HepG2 (cell line): ENCODE results near the gene MRPS34. TPM values are rescaled to one million over a fixed set of nuclear protein-coding genes. Genes with fewer than 3 reads are reported as not detected.
A peak's percentile ranks its signal among the peaks of the same experiment; 100 is the strongest.

Source experiments
- ATRX ChIP-seq: sonication (generic); formaldehyde crosslinking; IDR thresholded peaks from 2 replicates; pipeline ENCODE4 v1.4.0; 2020; ENCODE audit warnings: missing genetic modification reagents, borderline replicate concordance
- BORCS8-MEF2B ChIP-seq: sonication (generic); formaldehyde crosslinking; IDR thresholded peaks from 2 replicates; pipeline ENCODE4 v1.8.0; 2022; ENCODE audit warnings: mild to moderate bottlenecking, missing genetic modification reagents
- FOXJ3 ChIP-seq: sonication (generic); formaldehyde crosslinking; IDR thresholded peaks from 2 replicates; pipeline ENCODE4 v1.4.0; 2020; ENCODE audit warnings: missing genetic modification reagents, mild to moderate bottlenecking, borderline replicate concordance
- FOXO4 ChIP-seq: sonication (generic); formaldehyde crosslinking; conservative IDR thresholded peaks from 2 replicates; pipeline ENCODE4 v1.8.1; 2023; ENCODE audit warnings: missing genetic modification reagents
- GRHL1 ChIP-seq: sonication (generic); formaldehyde crosslinking; conservative IDR thresholded peaks from 2 replicates; pipeline ENCODE4 v1.8.0; 2022; ENCODE audit warnings: missing genetic modification reagents
- HNF4A ChIP-seq: sonication (generic); formaldehyde crosslinking; IDR thresholded peaks from 2 replicates; pipeline ENCODE4 v1.4.0; 2020; ENCODE audit warnings: missing genetic modification reagents
- KDM6A ChIP-seq: IDR thresholded peaks from 2 replicates; pipeline ENCODE4 v1.6.1; 2016; ENCODE audit warnings: low read depth
- NFIC ChIP-seq: IDR thresholded peaks from 2 replicates; pipeline ENCODE4 v1.6.1; 2012; ENCODE audit warnings: mild to moderate bottlenecking, low read length, inconsistent platforms
- RERE ChIP-seq: IDR thresholded peaks from 2 replicates; pipeline ENCODE4 v1.6.1; 2016; ENCODE audit warnings: low read depth, missing genetic modification reagents, missing compliant biosample characterization
- TAF15 ChIP-seq: fragments of 200-400 bp; formaldehyde crosslinking; IDR thresholded peaks from one replicate; pipeline ENCODE4 v1.6.1; 2018; ENCODE audit warnings: mild to moderate bottlenecking, low read depth, low read length; ENCODE audit not compliant: poor library complexity, severe bottlenecking
- TSC22D2 ChIP-seq: sonication (generic); formaldehyde crosslinking; IDR thresholded peaks from 2 replicates; pipeline ENCODE4 v1.5.1; 2020; ENCODE audit warnings: missing genetic modification reagents, mild to moderate bottlenecking, borderline replicate concordance
- ZFAT ChIP-seq: sonication (generic); formaldehyde crosslinking; conservative IDR thresholded peaks from 2 replicates; pipeline ENCODE4 v1.8.1; 2023; ENCODE audit warnings: missing genetic modification reagents, inconsistent platforms
- ZNF20 ChIP-seq: sonication (generic); formaldehyde crosslinking; IDR thresholded peaks from 2 replicates; pipeline ENCODE4 v1.4.0; 2020; ENCODE audit warnings: mild to moderate bottlenecking, moderate library complexity, missing genetic modification reagents
- ZNF24 ChIP-seq: fragments of 450-650 bp; IDR thresholded peaks from 2 replicates; pipeline ENCODE4 v1.6.1; 2017; ENCODE audit warnings: antibody characterized with exemption, mild to moderate bottlenecking
- ZNF572 ChIP-seq: sonication (generic); formaldehyde crosslinking; IDR thresholded peaks from 2 replicates; pipeline ENCODE4 v1.5.1; 2020; ENCODE audit warnings: mild to moderate bottlenecking, missing genetic modification reagents
- ZNF614 ChIP-seq: IDR thresholded peaks from 2 replicates; pipeline ENCODE4 v1.6.1; 2018; ENCODE audit warnings: missing biosample characterization, missing genetic modification reagents, inconsistent platforms, borderline replicate concordance
- ZNF749 ChIP-seq: sonication (generic); formaldehyde crosslinking; IDR thresholded peaks from 2 replicates; pipeline ENCODE4 v1.8.0; 2022; ENCODE audit warnings: mild to moderate bottlenecking, missing genetic modification reagents, moderate library complexity, borderline replicate concordance
- ZNF792 ChIP-seq: IDR thresholded peaks from 2 replicates; pipeline ENCODE4 v1.6.1; 2016
- ZSCAN31 ChIP-seq: sonication (generic); formaldehyde crosslinking; IDR thresholded peaks from 2 replicates; pipeline ENCODE4 v1.5.0; 2020; ENCODE audit warnings: low read depth, mild to moderate bottlenecking, missing genetic modification reagents
- polyA plus RNA-seq, 8 experiments: library from polyadenylated mRNA; depleted of rRNA in 3 of 8; stranded (reverse) in 7 of 8; unstranded in 1 of 8; fragments of >200 nt; fragmentation: Illumina TruSeq in 4 of 8; extraction: Trizol in 4 of 8; gene quantifications; 2 replicates each; pipeline versions ENCODE4 v1.2.1 to v1.2.3, GENCODE V29; 2011 to 2016; ENCODE audit warnings: low read depth in 4 of 8, missing spikeins in 1 of 8, mixed read lengths in 1 of 8; ENCODE audit not compliant: insufficient read depth in 1 of 8
- total RNA-seq, 5 experiments: library from RNA; depleted of rRNA; stranded (reverse); fragments of >200 nt; fragmentation: Illumina TruSeq; extraction: Trizol; gene quantifications; 2 replicates each; pipeline ENCODE4 v1.2.3, GENCODE V29; 2016; ENCODE audit warnings: low read depth in 1 of 5

Gene MRPS34
- total and polyA plus RNA-seq, 2 of the 13 experiments (the other 11 are each of a cell fraction or from before 2014, with no cell fraction given): 63.5 to 131 TPM

GRCh38 chr16:1772908-1773702 lies at the start of gene MRPS34 (continued):
- TF ChIP-seq BORCS8-MEF2B (peak; percentile 87), ATRX (no peak), FOXO4 (CRISPR knock-in tag) (peak; percentile 95; the same call in 1 of the 2 replicates), RERE (CRISPR knock-in tag) (no peak), KDM6A (CRISPR knock-in tag) (no peak), GRHL1 (CRISPR knock-in tag) (no peak), TSC22D2 (CRISPR knock-in tag) (no peak), ZNF24 (no peak), HNF4A (peak; percentile 46), FOXJ3 (no peak), NFIC (no peak), ZFAT (no peak), ZNF749 (peak; percentile 79; the same call in 1 of the 2 replicates), ZNF614 (CRISPR knock-in tag) (peak; percentile 47; the same call in 1 of the 2 replicates), ZNF792 (CRISPR knock-in tag) (peak; percentile 74), ZNF20 (no peak), ZNF572 (CRISPR knock-in tag) (no peak), ZSCAN31 (CRISPR knock-in tag) (peak; percentile 89), TAF15 (peak; percentile 35)
